Activated T-cell treated with anti-CD3 and anti-CD28 coated beads, Interleukin-2, amount 50 U/mL, for 1 hour (primary cell): ENCODE results near the gene KIFC1.
A peak's percentile ranks its signal among the peaks of the same experiment; 100 is the strongest.
"Not testable (repeated sequence)": the region's sequence is repeated elsewhere in the genome, so short reads cannot be mapped to it uniquely, and the experiment has no call there.

Experiments
- DNase-seq: peaks from one replicate; pipeline ENCODE4 v3.0.0-alpha.2; 2020

Gene KIFC1

GRCh38 chr6:33377171-33377570 is 14.5 kb upstream of the KIFC1 start:
- no peak for DNase-seq

DNA sequence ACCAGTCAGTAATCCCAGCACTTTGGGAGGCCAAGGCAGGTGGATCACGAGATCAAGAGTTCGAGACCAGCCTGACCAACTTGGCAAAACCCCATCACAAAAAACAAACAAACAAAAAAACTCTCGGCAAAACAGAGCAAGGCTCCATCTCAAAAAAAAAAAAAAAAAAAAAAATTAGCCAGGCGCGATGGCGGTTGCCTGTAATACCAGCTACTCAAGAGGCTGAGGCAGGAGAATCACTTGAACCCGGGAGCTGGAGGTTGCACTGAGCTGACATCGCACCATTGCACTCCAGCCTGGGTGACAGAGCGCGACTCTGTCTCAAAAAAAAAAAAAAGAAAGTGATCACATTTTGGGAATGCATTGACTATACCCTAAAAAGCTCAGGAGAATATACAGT is 12.4 kb upstream of the KIFC1 start:
- DNase-seq, result not testable (repeated sequence)

DNA sequence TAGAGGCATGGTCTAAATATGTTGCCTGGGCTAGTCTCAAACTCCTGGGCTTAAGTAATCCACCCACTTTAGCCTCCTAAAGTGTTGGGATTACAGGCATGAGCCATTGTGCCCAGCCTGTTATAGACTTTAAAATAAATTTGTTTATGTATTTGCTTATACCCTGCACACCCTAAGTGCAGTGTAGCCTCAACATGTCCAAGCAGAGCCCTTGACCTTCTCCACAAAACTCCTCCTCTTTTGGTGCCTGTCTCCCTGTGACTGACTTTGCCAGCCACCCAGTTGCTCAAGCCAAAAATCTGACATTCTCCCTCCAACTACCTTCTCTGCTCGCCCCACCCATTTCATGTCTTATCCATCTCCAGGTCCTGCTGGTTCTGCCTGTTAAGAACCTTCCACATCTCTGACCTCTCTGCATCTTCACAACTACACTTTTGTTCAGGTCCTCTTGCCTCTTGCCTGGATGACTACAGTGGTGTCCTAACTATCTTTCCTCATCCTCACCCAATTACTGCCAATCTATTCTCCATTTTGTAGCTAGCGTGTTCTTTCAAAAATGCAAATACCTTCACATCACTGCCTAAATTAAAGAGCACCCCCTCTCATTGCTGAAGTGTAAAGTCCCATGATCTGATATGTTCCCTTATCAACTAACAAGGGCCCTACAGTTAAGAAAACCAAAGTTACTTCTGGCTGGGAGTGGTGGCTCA is 11.2 kb upstream of the KIFC1 start:
- DNase-seq, result no peak

- DNase-seq, result no peak
These were observed 8.0 kb upstream of the KIFC1 start for GRCh38 chr6:33383427-33384185.

DNA sequence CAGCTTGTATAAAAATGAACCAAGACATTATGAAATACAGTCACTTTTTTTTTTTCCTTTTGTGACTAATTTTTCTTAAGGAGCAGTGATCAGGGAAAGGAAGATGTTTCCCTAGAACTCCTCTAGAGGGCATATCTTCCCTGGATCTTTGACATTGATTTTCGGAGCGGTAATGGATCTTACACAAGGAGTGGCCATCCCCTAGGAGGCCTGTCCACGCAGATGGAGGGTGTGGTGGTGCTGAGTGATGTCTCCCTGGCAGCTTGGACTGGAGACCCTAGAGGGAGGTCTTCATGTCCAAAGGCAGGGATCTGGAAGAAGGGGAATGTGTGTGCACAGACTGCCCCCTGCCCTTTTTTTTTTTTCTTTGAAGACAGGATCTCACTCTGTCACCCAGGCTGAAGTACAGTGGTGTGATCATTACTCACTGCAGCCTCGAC is 7.0 kb upstream of the KIFC1 start:
- DNase-seq, result no peak

DNA sequence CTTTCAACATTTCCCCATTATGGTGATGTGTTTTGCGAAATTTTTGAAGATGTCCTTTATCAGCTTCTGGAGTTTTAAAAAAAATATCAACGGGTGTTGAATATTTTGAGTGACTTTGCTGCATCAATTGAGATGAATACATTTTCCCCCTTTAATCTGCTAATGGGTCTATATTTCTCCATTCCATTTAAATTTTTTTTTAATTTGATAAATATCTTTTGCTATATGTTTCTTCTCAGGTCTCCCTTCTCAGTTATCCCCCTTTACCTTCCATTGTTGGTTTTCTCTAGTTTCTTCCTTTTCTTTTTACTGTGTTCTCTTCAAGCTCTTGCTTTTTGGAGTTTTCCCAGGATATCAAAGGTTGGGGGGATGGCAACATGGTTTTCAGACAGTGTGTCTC is 1.4 kb upstream of the KIFC1 start:
- DNase-seq, result no peak

DNA sequence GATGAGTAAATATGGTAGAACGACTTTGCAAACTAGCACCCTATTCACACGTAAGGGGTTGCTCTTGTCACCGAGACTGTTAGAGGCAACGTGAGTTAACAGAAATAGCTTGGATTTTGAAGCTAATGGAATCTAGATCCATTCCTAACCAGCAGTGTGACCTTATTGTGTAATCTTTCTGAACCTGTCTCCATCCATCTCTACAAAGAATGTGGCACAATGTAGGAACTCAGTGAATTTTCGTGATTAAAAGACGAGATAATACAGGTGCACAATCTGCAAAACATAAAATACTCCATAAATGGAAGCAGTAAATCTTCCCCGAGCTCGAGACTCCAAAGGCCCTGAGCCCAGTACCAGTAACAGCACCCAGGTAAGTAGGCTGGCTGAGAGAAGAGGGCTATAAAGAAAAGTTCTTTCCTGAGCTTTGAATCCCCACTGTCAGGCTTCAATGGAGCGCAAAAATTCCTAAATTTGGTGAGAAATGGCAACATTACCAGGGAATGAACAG is 801 bp upstream of the KIFC1 start:
- DNase-seq, result no peak

DNA sequence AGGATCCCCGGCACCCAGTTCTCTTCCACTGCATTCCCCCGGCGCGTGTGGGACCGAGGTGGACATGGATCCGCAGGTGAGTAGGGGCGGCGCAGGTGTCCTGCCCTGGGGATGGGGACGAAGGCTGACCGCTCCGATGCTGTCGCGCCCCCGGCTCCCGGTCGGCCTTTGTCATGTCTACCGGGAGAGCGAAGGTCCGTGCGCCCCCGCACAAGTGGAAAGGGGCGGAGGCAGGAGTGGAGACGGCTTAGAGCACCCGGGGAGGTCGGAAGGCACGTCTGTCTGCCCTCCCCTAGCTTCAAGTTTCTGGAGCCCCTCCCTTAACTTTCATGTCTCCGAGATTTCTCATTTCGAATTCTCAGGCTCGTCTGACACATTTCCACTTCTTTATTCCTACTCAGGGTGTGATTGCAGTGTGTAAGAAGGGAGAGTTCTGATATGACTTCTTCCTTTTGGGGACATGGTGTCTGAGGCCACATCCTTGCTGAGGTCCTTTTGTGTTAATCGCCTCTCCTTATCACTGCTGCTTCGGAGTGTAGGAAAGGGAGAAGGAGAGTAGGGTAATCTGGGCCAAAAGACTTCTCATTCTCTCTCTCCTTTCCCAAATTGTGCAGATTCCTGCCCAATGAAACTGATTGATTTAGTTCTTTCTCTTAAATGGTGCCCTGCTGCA is 435 bp downstream of the KIFC1 start:
- no peak for DNase-seq

- no peak for DNase-seq
These were observed 949 bp downstream of the KIFC1 start for GRCh38 chr6:33392595-33392948.

DNA sequence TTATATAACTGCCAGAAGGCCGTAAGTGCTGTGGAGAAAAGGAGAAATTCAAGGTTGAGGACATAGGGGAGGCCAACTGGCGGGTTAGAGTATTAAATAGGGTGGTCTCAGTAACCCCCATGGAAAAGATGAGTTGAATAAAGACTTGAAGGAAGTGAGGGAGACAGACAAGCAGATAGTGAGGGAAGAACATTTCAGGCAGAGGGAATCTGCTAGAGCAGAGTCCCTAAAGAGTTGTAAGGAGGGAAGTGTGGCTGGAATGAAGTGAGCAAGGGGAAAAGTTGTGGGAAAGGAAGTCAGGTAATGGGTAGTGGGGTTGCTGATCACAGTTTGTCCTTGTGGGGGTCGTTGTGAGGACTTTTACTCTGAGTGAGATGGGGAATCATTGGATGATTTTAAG is 1.4 kb downstream of the KIFC1 start:
- DNase-seq, result no peak

GRCh38 chr6:33397541-33397940 is 5.9 kb downstream of the KIFC1 start:
- DNase-seq, result no peak

GRCh38 chr6:33398601-33399000 is 7.0 kb downstream of the KIFC1 start:
- not testable (repeated sequence) for DNase-seq

- DNase-seq, result not testable (repeated sequence)
These were observed 8.3 kb downstream of the KIFC1 start for GRCh38 chr6:33399881-33400280.

DNA sequence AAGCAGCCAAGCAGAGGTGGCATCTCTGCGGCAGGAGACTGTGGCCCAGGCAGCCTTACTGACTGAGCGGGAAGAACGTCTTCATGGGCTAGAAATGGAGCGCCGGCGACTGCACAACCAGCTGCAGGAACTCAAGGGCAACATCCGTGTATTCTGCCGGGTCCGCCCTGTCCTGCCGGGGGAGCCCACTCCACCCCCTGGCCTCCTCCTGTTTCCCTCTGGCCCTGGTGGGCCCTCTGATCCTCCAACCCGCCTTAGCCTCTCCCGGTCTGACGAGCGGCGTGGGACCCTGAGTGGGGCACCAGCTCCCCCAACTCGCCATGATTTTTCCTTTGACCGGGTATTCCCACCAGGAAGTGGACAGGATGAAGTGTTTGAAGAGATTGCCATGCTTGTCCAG is 13.3 kb downstream of the KIFC1 start:
- no peak for DNase-seq

GRCh38 chr6:33405386-33405940 is 13.8 kb downstream of the KIFC1 start:
- DNase-seq, result no peak

GRCh38 chr6:33406126-33406525 is 14.5 kb downstream of the KIFC1 start:
- no peak for DNase-seq

GRCh38 chr6:33407132-33407718 is 15.6 kb downstream of the KIFC1 start:
- DNase-seq, result no peak

GRCh38 chr6:33410050-33410710 is 18.6 kb downstream of the KIFC1 start:
- peak; percentile 98 for DNase-seq

- DNase-seq, result no peak
These were observed 19.3 kb downstream of the KIFC1 start, which contains the start of gene PHF1 for GRCh38 chr6:33410711-33411631. Gene PHF1, plus strand, starts transcription at chr6:33411014. Its CDS starts 1,250 bp downstream, at chr6:33412264.

GRCh38 chr6:33411632-33412005 is 20.0 kb downstream of the KIFC1 start:
- DNase-seq, result no peak
